Measurements from ENCODE around the gene SIX5. TPM values are rescaled to one million over a fixed set of nuclear protein-coding genes. Genes with fewer than 3 reads are reported as not detected.

SIX5 gene
- 26.3 and 31.2 TPM in 2 replicates for total RNA-seq

GRCh38 chr19:45768984-45769782, at the start of gene SIX5:
Gene SIX5 (minus strand): TSS chr19:45769252. CDS start chr19:45768844, 408 bp downstream.

DNA sequence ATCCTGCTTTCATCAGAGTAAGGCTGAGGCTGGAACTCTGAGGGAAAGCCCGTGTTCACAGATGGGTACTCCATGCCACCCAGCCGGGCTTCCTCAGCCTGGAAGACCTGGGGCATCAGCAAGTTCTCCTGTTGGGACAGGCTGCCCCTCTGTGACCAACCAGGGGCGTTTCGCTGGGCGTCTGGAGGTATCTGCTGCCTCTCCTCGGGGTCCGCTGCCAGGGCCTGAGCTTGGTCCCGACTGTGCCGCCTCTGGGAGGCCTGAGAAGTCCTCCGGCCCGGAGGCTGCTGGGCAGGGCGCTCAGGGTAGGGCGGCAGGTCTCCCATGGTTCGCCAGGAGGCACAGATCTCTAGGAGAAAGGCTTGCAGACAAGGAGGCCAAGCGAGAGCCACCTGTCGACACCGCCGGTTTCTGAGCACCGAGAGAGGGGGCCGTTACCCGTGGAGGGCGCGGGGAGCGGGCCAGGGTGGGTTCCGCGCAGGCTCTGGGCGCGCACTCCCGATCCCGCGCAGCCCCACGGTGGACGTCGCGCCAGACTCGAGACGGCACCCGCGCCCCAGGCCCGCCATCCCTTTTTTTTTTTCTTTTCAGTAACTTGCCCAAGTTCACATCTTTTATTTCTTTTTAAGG, 45.9 kb upstream of the SIX5 start, which contains the start of gene RSPH6A:
RSPH6A (minus strand) TSS at position 458 of the 630 bp plus-strand sequence; CDS start at position 326, 132 bp downstream.

GRCh38 chr19:45792470-45793177, 23.6 kb upstream of the SIX5 start, which contains the start of gene DMWD:
Gene DMWD (minus strand): TSS chr19:45792845. CDS start chr19:45792756, 89 bp downstream.

GRCh38 chr19:45782162-45782691, 13.2 kb upstream of the SIX5 start, which contains the start of gene DMPK:
Gene DMPK (minus strand): TSS chr19:45782490. CDS start chr19:45782352, 138 bp downstream.

GRCh38 chr19:45733160-45733810, 35.8 kb downstream of the SIX5 start, which contains the start of gene MEIOSIN:
Gene MEIOSIN (plus strand): TSS chr19:45733439. CDS start chr19:45735377, 1,938 bp downstream.

GRCh38 chr19:45730368-45731288, 38.4 kb downstream of the SIX5 start, which contains the start of gene FBXO46:
Gene FBXO46 (minus strand): TSS chr19:45730896. CDS start chr19:45713495, 17,401 bp downstream.

Other genes with a start within 250 kb of the SIX5 start
- 8.2 and 9.2 TPM in 2 replicates for gene OPA3, start 184.4 kb downstream of the SIX5 start, total RNA-seq
- 1.5 and 2.0 TPM in 2 replicates for gene GPR4, start 167.0 kb downstream of the SIX5 start, total RNA-seq
- 12.4 and 18.6 TPM in 2 replicates for gene EML2, start 129.9 kb downstream of the SIX5 start, total RNA-seq
- 0.12 TPM in 1 of 2 replicates, not detected in the other for gene GIPR, start 101.0 kb downstream of the SIX5 start, total RNA-seq
- gene SNRPD2, start 77.3 kb downstream of the SIX5 start, total RNA-seq, result 281 and 314 TPM in 2 replicates
- gene QPCTL, start 76.6 kb downstream of the SIX5 start, total RNA-seq, result 10.0 and 18.6 TPM in 2 replicates
- gene FBXO46, start 38.4 kb downstream of the SIX5 start, total RNA-seq, result 8.4 and 9.7 TPM in 2 replicates
- gene MEIOSIN, start 35.8 kb downstream of the SIX5 start, total RNA-seq, result not detected in 2 replicates
- 29.4 and 32.7 TPM in 2 replicates for gene DMPK, start 13.2 kb upstream of the SIX5 start, total RNA-seq
- gene DMWD, start 23.6 kb upstream of the SIX5 start, total RNA-seq, result 25.6 and 27.6 TPM in 2 replicates
- gene RSPH6A, start 46.1 kb upstream of the SIX5 start, total RNA-seq, result not detected in 2 replicates
- gene SYMPK, start 93.9 kb upstream of the SIX5 start, total RNA-seq, result 26.5 and 45.2 TPM in 2 replicates
- gene FOXA3, start 95.1 kb upstream of the SIX5 start, total RNA-seq, result not detected in 2 replicates
- gene IRF2BP1, start 116.9 kb upstream of the SIX5 start, total RNA-seq, result 36.3 and 38.5 TPM in 2 replicates
- 4.3 and 5.0 TPM in 2 replicates for gene MYPOP, start 133.4 kb upstream of the SIX5 start, total RNA-seq
- gene NANOS2, start 145.5 kb upstream of the SIX5 start, total RNA-seq, result not detected in 2 replicates
- gene NOVA2, start 204.6 kb upstream of the SIX5 start, total RNA-seq, result under 0.01 and 0.60 TPM in 2 replicates
- 2.6 and 8.5 TPM in 2 replicates for gene CCDC61, start 226.2 kb upstream of the SIX5 start, total RNA-seq

All from pericardium fibroblast (primary cell).